OCI-LY3 (cell line): ENCODE data around the gene MTCL1.

ENCODE experiments used
- H2AFZ ChIP-seq: fragments of 200-600, 300-600 bp; shearing (Covaris generic); 2 replicates; pipeline ENCODE4 v1.6.0; 2014; ENCODE audit warnings: antibody characterized with exemption, low read depth, low read length
- H3K27ac ChIP-seq: fragments of 200-600, 300-600 bp; sonication (generic); 2 replicates; pipeline ENCODE4 v1.5.1; 2014; ENCODE audit warnings: mild to moderate bottlenecking, low read length, moderate library complexity, mixed read lengths
- H3K27me3 ChIP-seq: fragments of 200-600, 300-600 bp; sonication (generic); 2 replicates; pipeline ENCODE4 v1.6.1; 2014; ENCODE audit warnings: low read depth, low read length, mixed read lengths
- H3K36me3 ChIP-seq: fragments of 200-600, 300-600 bp; sonication (generic); replicated peaks from 2 replicates; pipeline ENCODE3; 2014; ENCODE audit warnings: low read depth, low read length, mixed read lengths
- H3K4me1 ChIP-seq: fragments of 300-600, 200-600 bp; sonication (generic); 2 replicates; pipeline ENCODE4 v1.6.1; 2014; ENCODE audit warnings: low read length, mixed read lengths
- H3K4me2 ChIP-seq: fragments of 200-600, 300-600 bp; sonication (generic); 2 replicates; pipeline ENCODE4 v1.6.1; 2014; ENCODE audit warnings: low read length, mixed read lengths
- H3K4me3 ChIP-seq: fragments of 300-600, 200-600 bp; sonication (generic); 2 replicates; pipeline ENCODE4 v1.5.1; 2014; ENCODE audit warnings: antibody characterized with exemption, mild to moderate bottlenecking, low read length, moderate library complexity
- H3K79me2 ChIP-seq: fragments of 300-600, 200-600 bp; shearing (Covaris generic); 2 replicates; pipeline ENCODE4 v1.6.1; 2014; ENCODE audit warnings: mild to moderate bottlenecking, low read length, mixed read lengths
- H3K9ac ChIP-seq: fragments of 300-600, 200-600 bp; shearing (Covaris generic); 2 replicates; pipeline ENCODE4 v1.6.0; 2014; ENCODE audit warnings: mild to moderate bottlenecking, low read length, moderate library complexity
- H3K9me3 ChIP-seq: fragments of 200-600, 300-600 bp; shearing (Covaris generic); 2 replicates; pipeline ENCODE4 v1.6.1; 2014; ENCODE audit warnings: low read length, mixed read lengths; ENCODE audit not compliant: insufficient read depth
- H4K20me1 ChIP-seq: fragments of 200-600, 300-600 bp; sonication (generic); 2 replicates; pipeline ENCODE4 v1.6.1; 2016; ENCODE audit warnings: low read length, mixed read lengths; ENCODE audit not compliant: insufficient read depth
- CTCF ChIP-seq: fragments of 200-600, 300-600 bp; sonication (generic); IDR thresholded peaks from 2 replicates; pipeline ENCODE4 v1.5.1; 2014; ENCODE audit warnings: antibody characterized with exemption, low read length, low read depth
- EZH2phosphoT487 ChIP-seq: fragments of 200-600 bp; shearing (Covaris generic); IDR thresholded peaks from 2 replicates; pipeline ENCODE4 v1.6.1; 2018; ENCODE audit warnings: antibody characterized with exemption, mixed run types, low read depth

MTCL1 gene

DNA sequence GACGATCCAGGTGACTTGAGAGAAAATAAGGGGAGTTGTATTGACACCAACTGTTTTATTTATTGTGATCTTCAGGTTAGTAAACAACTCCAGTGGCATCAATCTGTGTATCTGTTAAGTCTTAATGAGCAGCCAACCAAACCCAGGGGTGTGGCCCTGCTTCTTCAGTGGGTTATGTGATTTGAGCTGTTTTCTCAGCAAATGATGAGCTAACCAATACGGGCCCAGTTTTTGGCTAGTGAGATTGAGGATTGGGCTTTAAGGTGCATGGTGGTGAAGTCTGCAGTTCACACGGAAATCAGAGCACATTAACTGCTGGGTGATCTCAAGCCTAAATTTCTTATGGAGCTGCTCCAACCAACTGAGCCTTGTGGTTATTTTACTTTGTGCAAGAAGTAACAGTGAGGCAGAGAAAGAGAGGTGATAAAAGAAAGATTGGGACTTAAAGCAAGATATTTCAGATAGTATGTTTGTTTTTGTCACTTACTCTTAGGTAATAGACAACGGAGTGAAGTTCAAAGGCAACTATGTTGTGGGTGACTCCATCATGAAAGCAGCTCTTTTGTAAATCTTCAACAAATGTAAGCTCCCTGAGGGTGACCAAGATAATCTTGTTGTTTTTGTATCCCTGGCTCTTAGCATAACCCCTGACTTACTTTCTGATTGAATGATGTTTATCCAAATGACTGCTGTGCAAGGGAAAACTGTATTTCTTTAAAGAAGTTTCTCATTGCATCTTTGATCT, 2.4 kb downstream of the MTCL1 start:
- H3K36me3 ChIP-seq, result peaks cover 6% of the 10 kb centered on the region
- no peak overlapping the region for H2AFZ ChIP-seq
- peak overlapping the region; percentile 55 for H3K9ac ChIP-seq
- peak overlapping the region; percentile 84 for H3K4me3 ChIP-seq
- no peaks in the 10 kb centered on the region for H3K27me3 ChIP-seq
- TF ChIP-seq CTCF (no peak), EZH2phosphoT487 (no peak)
- peaks cover 21% of the 10 kb centered on the region for H4K20me1 ChIP-seq
- H3K4me1 ChIP-seq, result peaks cover 15% of the 10 kb centered on the region
- H3K9me3 ChIP-seq, result no peaks in the 10 kb centered on the region
- peak overlapping the region; percentile 80 for H3K4me2 ChIP-seq
- H3K27ac ChIP-seq, result no peak overlapping the region
- H3K79me2 ChIP-seq, result peaks cover 53% of the 10 kb centered on the region

- Histone ChIP-seq H3K27ac (no peak overlapping the region), H4K20me1 (peaks cover 21% of the 10 kb centered on the region), H3K36me3 (peaks cover 6% of the 10 kb centered on the region), H3K9ac (no peak overlapping the region), H2AFZ (no peak overlapping the region), H3K27me3 (no peaks in the 10 kb centered on the region), H3K4me3 (no peak overlapping the region), H3K4me2 (no peak overlapping the region), H3K79me2 (peaks cover 58% of the 10 kb centered on the region), H3K4me1 (peaks cover 15% of the 10 kb centered on the region), H3K9me3 (no peaks in the 10 kb centered on the region)
- TF ChIP-seq CTCF, result no peak
- no peak for TF ChIP-seq EZH2phosphoT487
These were observed 3.3 kb downstream of the MTCL1 start for GRCh38 chr18:8708670-8709069.

GRCh38 chr18:8709248-8710059, 4.1 kb downstream of the MTCL1 start:
- peaks cover 6% of the 10 kb centered on the region for H3K36me3 ChIP-seq
- no peak overlapping the region for H3K4me2 ChIP-seq
- TF ChIP-seq EZH2phosphoT487 (no peak), CTCF (no peak)
- H2AFZ ChIP-seq, result no peak overlapping the region
- no peak overlapping the region for H3K9ac ChIP-seq
- H4K20me1 ChIP-seq, result peaks cover 21% of the 10 kb centered on the region
- H3K27me3 ChIP-seq, result no peaks in the 10 kb centered on the region
- no peak overlapping the region for H3K27ac ChIP-seq
- H3K4me3 ChIP-seq, result no peak overlapping the region
- H3K4me1 ChIP-seq, result peaks cover 9% of the 10 kb centered on the region; the same call in 1 of the 2 replicates
- peaks cover 66% of the 10 kb centered on the region for H3K79me2 ChIP-seq
- H3K9me3 ChIP-seq, result no peaks in the 10 kb centered on the region

- H3K4me1 ChIP-seq, result peaks cover 9% of the 10 kb centered on the region; the same call in 1 of the 2 replicates
- H4K20me1 ChIP-seq, result peaks cover 25% of the 10 kb centered on the region
- no peak overlapping the region for H3K9ac ChIP-seq
- peaks cover 6% of the 10 kb centered on the region for H3K36me3 ChIP-seq
- H3K9me3 ChIP-seq, result no peaks in the 10 kb centered on the region
- no peak overlapping the region for H3K27ac ChIP-seq
- TF ChIP-seq EZH2phosphoT487, result no peak
- TF ChIP-seq CTCF, result no peak
- H2AFZ ChIP-seq, result no peak overlapping the region
- no peak overlapping the region for H3K4me2 ChIP-seq
- H3K4me3 ChIP-seq, result no peak overlapping the region
- H3K27me3 ChIP-seq, result no peaks in the 10 kb centered on the region
- peaks cover 72% of the 10 kb centered on the region for H3K79me2 ChIP-seq
These were observed 6.4 kb downstream of the MTCL1 start for GRCh38 chr18:8711736-8712135.
